Measurements from ENCODE around the gene RAPGEF5.

The RAPGEF5 gene

DNA sequence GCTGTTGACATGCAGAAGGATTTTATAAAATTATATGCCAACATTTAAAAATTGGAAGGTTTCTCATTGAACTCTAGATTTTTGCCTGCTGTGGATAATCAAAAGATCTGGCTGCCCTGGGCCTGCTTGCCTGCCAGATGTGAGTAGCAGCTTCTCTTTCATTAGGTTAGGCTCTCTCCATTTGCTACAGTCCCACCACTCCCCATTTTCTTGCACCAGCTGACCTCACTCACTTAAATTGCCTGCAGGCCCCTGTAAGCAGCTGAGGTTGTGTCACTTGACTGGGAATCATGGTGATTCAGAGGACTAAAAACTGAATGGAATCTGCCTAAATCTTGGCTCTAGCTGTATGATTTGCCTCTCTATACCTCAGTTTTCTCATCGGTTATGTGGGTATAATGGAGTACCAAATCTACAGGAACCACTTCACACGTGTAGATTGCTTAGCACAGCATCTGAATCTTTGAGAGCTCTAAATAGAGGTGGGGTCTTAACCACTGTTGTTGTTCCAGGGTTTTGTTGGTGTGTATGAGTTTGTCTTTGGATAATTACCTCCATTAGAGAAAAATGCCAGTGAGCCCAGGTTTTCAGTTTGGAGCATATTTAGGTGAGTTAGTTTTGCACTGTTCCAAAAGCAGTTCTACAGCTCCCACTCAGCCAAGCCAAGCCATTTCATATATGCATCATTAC lies 18.6 kb upstream of the RAPGEF5 start:
- no peak for DNase-seq

DNA sequence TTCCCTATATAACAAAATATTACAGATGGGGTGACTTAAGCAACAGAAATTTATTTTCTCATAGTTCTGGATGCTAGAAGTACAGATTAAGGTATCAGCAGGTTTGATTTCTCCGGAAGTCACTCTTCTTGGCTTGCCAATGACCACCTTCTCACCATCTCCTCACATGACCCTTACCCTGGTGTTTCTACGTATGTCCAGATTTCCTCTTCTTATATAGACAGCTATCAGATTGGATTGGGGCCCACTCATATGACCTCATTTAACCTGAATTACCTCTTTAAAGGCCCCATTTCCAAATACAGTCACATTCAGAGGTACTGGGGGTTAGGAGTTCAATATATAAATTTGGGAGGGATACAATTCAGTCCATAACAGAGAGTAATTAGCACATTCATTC lies 17.0 kb upstream of the RAPGEF5 start:
- DNase-seq: no peak

- DNase-seq: no peak
Measured at GRCh38 chr7:22373388-22373787, 16.4 kb upstream of the RAPGEF5 start.

GRCh38 chr7:22372863-22373262 lies 15.9 kb upstream of the RAPGEF5 start:
- DNase-seq: no peak

DNA sequence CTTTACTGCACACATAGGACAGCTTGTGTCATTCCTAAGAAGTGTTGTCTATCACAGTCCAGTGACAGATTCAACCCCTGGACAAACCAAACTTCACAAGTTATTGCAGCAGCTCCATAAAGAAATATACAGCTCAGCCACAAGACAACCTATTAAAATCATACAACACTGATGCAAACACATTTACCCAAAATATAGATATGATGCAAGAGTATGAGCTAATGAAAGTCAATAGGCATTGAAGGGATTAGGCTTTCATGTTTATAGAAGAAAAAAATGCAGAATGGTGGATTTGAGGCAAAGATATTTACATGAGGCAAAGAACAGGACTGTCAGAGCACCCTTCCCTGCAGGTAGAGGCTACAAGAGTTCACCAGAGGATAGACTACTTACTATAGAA lies 14.9 kb upstream of the RAPGEF5 start:
- no peak for DNase-seq

DNA sequence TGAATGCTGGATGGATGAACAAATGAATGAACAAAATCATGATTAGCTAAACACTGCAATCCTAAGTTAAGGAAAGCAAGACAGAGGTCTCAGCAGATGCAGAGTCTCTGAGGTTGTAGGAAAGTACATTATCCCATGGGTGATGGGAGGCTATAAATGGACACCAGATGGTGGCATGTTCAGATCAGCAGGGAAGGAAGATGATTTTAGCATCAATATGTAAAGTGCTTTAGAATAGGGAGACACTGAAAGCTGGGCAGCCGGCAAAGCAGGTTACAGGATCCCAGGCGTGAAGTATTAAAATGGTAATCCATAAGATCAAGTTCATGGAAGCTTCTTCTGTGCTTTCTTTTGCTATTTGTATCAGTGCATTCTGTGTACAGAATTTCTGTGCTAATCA lies 7.9 kb upstream of the RAPGEF5 start:
- DNase-seq: peak; percentile 13

GRCh38 chr7:22363756-22364422 lies 6.9 kb upstream of the RAPGEF5 start:
- no peak for DNase-seq

- peak; percentile 86 for DNase-seq
Measured at GRCh38 chr7:22361795-22362194, 4.8 kb upstream of the RAPGEF5 start.

DNA sequence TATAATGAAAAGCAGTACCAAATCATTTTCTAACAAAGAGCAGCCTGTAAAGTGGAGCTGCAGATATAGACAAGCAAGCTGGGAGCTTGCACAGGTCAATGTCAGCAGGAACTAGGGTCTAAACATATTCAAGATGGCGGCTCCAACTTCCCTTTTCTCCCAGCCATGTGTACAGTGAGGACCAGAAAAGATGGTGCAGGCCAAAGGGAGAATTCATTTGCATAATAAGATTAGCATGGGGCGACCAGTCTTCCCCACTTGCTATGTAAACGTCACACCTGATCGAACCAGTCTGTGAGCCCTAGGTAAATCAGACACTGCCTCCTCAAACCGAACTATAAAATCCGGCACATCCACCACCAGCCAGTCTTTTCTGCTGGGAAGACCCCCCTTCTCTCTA lies 4.4 kb upstream of the RAPGEF5 start:
- peak; percentile 80 for DNase-seq

GRCh38 chr7:22358820-22359697 lies 2.1 kb upstream of the RAPGEF5 start:
- DNase-seq: no peak

DNA sequence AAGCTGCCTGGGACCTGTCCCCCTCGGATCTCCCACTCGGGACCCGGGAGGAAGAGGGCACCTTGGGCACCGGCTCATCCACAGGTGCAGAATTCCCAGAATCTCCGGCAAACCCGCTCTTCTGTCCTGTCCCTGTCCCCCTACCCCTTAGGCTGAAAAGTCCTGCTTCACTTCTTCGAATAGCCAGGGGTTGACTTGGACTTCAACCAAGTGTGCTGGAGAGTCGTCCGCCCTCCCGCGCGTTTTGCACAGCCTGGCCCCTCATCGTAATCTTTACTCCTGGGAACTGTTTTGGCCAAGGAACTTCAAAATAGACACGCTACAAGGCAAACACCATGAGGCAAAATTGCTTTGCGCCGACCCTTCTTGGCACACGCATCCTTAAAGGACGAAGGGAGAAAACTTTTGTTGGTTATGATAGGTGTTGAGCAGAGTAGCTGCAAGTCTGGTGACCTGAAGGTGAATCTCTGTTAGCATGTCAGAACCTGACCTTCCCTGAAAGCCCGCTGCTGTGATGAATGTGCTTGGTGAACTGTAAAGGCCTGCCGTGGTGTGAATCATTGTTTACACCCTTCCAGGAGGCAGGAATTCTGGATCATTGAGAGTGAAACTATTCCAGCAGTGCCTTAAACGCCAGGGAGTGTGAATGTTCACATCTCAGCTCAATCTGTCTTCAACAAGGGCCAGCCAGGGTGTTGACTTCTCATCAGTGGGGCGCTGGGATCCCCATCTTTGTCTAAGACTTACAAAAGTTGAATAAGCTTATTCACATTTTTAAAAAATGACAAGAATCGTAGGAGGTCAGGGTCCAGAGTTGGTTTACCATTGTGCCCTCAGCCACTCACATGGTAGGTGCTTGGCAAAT lies 589 bp upstream of the RAPGEF5 start:
- DNase-seq: peak; percentile 82

DNA sequence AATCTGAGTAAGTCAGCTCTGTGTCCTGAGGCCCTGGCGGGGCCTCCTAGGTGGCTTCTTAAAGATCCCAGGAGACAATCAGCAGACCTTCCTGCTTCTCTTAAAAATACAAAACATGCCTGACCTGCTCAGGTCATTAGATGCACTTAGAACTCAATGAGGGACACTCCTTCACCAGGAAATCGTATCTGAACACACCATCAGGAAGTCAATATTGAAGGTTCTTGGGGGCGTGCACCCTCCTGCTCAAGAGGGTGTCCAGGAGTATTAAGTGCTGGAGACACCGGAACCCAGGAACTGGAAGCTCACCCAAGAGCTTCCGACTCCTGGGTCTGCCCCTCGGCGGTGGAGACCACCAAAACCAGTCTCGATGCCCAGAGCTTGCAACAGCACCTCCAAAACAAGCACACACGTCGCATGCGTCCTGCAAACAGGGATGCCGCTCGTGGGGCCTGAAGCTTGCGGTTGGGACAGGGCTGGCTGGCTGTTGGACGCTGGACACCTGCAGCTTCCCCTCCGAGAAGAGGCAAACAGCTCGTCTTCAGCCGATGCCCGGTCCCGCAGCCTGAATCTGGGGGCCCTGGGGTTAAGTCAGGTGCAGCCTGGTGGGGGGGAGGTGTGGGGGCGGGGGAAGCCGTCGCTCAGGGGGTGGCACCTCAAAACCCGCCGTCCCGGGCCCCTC lies 803 bp downstream of the RAPGEF5 start:
- peak; percentile 40 for DNase-seq

DNA sequence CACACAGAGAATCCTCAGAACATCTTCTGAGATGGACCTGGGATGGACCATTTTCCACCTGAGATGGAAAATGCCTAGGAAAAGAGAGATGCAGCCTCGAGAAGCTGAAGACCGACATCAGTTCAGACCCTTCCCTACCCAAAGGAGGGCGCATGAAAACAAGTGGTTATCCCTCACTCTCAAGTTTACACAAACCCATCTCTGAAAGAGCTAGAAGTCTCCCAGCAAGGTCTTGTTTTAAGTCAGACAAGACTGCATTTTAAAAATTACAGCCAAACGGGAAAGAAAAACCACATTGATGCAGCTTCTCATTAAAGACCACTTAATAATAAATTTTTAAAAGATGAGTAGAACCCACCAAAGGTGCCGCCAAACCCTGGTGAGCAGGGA lies 1.3 kb downstream of the RAPGEF5 start:
- no peak for DNase-seq

GRCh38 chr7:22354462-22354861 lies 2.5 kb downstream of the RAPGEF5 start:
- no peak for DNase-seq

DNA sequence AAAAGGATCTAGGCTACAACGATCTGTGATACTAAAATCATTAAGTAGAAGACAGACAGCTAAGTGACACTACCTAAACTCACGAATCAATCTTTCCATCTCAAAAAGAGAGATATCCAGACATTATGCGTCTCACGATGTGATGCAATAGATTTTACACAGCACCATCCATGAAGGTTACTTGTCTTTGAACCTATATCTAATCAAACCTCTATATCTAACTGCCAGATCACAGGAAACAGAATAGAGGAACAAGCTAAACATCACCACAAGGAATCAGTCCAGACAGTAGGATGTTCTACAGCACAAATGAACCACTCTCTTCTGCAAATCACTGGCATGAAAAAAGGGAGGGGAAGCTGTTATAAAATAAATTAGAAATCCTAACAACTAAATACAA lies 4.1 kb downstream of the RAPGEF5 start:
- no peak for DNase-seq

DNA sequence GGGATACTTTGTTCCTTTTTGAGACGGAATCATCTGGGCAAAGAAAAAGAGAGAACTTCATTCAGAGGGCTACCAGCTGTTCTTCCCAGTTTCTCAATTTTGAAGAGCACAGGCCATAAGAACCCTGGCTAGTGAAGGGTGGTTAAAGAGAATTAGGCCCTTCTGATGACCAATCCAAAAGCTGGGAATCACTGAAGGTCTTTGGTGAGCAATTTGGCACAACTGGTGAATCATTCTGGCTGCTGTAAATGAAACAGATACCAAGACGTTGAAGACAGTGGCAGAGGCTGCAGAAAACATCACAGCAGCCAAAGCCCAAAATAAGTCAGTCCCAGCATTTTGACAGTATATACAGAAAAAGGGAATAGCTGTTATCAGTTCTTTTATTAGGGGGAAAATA lies 5.1 kb downstream of the RAPGEF5 start:
- no peak for DNase-seq

GRCh38 chr7:22351329-22351692 lies 5.6 kb downstream of the RAPGEF5 start:
- DNase-seq: no peak

DNA sequence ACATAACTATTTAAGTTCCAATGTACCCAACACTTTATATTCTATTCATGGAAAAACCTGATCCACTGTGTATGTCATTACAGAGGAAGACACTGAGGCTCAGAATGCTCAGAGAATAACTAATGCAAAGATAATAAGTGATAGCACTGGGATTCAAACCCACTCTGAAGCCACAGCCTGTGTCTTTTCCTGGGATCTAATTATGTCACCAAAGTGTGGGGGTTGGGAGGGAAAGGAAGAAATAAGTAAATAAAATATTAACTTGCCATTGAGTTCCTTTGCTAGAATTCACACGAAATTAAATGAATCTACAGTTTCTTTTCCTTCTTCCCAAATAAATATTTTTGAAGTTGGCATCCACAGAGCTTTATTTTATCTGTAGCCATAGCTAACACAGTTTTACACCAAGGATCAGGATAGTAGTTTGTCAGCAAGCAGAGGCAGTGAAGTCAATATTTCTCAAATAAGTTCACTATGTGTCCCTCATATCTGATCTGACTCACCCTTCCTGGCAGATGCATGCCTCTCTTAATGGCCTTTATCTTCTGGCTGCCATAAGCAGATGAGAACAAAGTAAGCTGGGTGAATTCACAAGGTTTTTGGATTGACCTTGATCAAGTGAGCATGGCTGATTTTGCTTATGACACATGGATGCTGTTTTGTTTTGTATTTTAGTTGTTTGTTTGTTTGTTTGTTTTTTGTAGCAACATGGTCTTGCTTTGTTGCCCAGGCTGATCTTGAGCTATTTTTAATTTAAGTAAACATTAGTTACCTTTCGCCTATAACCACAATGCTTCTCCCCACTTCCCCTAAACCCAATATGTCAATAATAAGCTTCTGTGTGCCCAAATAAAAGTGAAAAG lies 6.3 kb downstream of the RAPGEF5 start:
- peak; percentile 26 for DNase-seq

DNA sequence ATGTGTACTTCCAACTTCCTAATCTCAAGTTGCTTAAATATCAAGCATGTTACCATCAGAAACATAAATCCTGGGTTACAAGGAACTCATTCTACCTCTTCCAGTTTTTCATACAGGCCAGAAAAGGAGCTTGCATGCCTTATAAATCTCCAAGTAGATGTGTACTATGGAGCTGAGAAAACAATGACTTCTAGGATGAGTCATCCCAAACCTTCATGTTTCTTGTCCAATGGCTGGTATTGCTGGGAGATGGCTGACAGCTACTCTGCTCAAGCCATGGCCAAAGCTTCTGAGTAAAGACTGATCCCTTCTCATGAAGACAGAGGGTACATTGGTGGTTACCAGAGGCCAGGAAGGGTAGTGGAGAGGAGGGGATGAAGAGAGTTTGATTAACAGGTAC lies 8.6 kb downstream of the RAPGEF5 start:
- no peak for DNase-seq

- peak; percentile 11 for DNase-seq
Measured at GRCh38 chr7:22346383-22347107, 10.4 kb downstream of the RAPGEF5 start.

GRCh38 chr7:22344655-22345054 lies 12.3 kb downstream of the RAPGEF5 start:
- DNase-seq: no peak
